GM21576 (cell line): ENCODE data around the gene STMN3.

ENCODE experiments used
- ATAC-seq: cut with Tn5 transposase; IDR thresholded peaks from one replicate; pipeline ENCODE4 v1.9.1; 2021; ENCODE audit warnings: mild to moderate bottlenecking, moderate library complexity; ENCODE audit not compliant: unreplicated experiment

Gene STMN3

GRCh38 chr20:63653041-63653973 is at the start of gene STMN3:
TSS of gene STMN3 (minus strand) at chr20:63653424. CDS start at chr20:63653345, 79 bp downstream.
- no peak for ATAC-seq

DNA sequence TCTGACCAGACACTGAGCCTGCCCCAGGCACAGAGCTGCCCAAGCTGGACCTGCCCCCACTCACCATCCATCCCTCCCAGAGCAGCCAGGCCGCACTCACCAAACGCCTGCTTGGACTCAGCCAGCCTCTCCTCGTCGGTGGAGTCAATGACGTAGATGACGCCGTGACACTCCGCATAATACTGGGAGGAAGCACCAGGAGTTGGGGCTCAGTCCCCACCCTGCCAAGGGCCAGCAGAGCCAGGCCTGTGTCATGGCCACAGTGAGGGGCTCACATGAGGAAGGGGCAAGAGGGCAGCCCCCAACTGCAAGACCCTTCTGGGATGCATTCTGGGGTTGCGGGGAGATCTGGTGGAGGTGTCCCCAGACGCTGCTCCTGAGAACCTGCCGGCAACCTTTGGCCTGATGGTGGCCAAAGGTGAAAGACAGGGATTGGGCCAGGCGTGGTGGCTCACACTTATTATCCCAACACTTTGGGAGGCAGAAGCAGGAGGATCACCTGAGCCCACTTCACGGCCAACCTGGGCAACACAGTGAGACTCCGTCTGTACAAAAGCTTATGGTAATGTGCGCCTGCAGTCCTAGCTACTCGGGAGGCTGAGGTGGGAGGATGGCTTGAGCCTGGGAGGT is 48.9 kb upstream of the STMN3 start:
- ATAC-seq: no peak

- no peak for ATAC-seq
Observed at GRCh38 chr20:63701329-63702035, 48.3 kb upstream of the STMN3 start.

DNA sequence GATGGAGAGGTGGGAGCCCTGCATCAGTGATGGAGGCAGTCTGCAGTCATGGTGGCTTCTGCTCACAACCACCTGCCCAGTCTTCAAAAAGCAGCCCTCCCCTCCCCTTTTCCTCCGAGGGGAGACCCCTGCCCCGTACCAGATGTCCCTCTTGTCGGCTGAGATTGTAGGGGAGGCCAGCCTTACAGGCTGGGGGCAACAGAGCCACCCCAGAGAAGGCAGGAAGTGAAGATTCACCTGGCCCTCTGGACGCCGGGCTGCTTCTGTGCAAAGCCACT is 47.8 kb upstream of the STMN3 start:
- no peak for ATAC-seq

DNA sequence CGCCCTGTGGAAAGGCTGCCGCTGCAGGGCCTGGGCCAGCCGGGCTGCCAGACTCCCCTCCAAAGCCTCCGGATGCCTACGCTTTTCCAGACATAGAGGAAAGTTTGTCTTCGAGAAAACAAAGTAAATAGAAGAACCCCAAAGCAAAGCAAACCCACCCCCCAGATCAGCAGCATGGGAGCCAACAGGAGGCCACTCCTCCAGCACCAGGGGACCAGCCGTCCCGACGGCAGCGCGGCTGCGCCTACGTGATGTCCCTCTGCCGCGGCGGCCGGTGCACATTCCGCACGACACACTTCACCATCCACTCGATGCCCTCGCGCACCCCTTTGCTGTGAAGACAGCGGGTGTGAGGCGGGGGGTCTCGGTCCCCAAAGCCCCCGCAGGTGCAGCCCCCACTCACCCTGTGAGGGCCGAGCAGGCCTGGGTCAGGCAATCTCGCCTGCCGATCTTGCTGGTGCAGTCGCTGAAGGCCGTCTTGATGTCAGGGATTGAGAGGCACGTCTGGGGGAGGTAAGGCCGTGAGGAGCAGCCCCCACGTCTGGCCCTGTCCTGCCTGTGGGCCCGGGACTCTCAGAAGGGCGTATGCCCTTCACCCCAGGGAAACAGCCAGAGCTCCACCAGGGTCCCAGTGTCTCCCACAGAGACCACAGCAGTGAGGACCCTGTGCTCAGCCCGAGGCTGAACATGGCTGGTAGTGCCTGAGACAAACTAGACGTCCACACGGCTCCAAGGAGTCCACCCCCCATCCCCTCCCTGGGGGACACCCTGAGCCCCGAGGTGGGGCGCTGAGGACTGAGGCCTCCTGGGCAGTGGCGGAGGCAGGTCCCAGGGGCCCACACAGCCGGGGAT is 47.2 kb upstream of the STMN3 start:
- no peak for ATAC-seq

DNA sequence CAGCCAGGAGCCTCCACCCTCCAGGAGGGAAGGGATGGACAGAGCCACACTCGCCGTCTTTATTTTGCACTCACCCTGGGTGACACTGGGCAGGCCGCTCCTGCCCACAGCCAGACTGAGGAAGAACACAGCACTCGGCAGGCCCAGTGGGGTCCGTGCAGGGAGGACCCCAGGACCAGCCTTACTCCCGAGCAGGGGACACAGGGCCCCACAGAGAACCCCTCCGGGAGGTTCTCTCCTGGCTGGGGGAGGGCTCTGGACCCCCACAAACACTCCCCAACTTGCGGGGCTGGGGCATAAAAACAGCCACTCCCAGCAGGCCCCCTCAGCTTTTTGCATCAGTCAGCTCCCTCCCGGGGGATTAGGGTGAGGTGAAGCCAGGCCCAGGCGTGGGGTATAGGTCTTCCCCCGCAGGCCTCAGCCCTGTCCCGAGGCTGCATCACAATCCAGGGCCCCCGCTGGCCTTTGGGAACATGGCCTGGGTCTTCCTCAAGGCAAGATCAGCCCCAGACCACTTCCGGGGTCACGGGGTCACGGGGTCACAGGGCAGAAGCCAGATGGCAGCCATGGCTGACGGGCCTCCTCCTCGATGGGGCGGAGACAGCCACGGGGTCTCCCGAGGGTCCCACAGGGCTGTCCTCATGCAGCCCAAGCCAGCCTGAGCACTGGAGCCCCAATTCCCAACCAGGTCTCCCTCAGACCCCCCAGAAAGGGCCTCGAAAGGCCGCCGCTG is 46.4 kb upstream of the STMN3 start:
- ATAC-seq: no peak

GRCh38 chr20:63698739-63699465 is 45.7 kb upstream of the STMN3 start:
- ATAC-seq: no peak

DNA sequence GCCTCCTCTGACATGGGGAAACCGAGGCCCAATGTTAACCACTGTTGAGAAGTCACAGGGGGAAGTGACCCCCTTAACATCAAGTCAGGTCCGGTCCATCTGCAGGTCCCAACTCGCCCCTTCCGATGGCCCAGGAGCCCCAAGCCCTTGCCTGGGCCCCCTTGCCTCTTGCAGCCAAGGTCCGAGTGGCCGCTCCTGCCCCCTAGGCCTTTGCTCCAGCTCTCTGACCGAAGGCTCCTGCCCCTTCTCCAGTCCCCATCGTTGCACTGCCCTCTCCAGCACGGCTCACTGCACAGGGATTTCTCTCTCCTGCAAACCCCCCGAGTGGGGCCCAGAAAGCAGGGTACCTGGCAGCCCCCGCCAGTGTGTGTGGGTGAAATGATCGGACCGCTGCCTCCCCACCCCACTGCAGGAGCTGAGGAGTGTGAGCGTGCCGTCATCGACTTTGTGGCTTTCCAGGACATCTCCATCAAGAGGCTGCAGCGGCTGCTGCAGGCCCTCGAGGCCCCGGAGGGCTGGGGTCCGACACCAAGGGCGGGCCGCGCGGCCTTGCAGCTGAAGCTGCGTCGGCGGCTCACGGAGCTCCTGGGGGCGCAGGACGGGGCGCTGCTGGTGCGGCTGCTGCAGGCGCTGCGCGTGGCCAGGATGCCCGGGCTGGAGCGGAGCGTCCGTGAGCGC is 44.8 kb upstream of the STMN3 start:
- no peak for ATAC-seq

GRCh38 chr20:63697357-63697867 is 44.2 kb upstream of the STMN3 start:
- no peak for ATAC-seq

DNA sequence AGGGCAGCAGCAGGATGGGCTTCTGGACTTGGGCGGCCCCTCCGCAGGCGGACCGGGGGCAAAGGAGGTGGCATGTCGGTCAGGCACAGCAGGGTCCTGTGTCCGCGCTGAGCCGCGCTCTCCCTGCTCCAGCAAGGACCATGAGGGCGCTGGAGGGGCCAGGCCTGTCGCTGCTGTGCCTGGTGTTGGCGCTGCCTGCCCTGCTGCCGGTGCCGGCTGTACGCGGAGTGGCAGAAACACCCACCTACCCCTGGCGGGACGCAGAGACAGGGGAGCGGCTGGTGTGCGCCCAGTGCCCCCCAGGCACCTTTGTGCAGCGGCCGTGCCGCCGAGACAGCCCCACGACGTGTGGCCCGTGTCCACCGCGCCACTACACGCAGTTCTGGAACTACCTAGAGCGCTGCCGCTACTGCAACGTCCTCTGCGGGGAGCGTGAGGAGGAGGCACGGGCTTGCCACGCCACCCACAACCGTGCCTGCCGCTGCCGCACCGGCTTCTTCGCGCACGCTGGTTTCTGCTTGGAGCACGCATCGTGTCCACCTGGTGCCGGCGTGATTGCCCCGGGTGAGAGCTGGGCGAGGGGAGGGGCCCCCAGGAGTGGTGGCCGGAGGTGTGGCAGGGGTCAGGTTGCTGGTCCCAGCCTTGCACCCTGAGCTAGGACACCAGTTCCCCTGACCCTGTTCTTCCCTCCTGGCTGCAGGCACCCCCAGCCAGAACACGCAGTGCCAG is 43.6 kb upstream of the STMN3 start, which contains the start of gene TNFRSF6B:
Gene TNFRSF6B (plus strand): TSS at position 25 of the 729 bp plus-strand sequence. CDS start 116 bp downstream, at position 141.
- no peak for ATAC-seq

GRCh38 chr20:63696306-63696627 is 43.0 kb upstream of the STMN3 start:
- no peak for ATAC-seq

- ATAC-seq: no peak
Observed at GRCh38 chr20:63695424-63696305, 42.4 kb upstream of the STMN3 start.

GRCh38 chr20:63694584-63695423 is 41.6 kb upstream of the STMN3 start:
- ATAC-seq: no peak

DNA sequence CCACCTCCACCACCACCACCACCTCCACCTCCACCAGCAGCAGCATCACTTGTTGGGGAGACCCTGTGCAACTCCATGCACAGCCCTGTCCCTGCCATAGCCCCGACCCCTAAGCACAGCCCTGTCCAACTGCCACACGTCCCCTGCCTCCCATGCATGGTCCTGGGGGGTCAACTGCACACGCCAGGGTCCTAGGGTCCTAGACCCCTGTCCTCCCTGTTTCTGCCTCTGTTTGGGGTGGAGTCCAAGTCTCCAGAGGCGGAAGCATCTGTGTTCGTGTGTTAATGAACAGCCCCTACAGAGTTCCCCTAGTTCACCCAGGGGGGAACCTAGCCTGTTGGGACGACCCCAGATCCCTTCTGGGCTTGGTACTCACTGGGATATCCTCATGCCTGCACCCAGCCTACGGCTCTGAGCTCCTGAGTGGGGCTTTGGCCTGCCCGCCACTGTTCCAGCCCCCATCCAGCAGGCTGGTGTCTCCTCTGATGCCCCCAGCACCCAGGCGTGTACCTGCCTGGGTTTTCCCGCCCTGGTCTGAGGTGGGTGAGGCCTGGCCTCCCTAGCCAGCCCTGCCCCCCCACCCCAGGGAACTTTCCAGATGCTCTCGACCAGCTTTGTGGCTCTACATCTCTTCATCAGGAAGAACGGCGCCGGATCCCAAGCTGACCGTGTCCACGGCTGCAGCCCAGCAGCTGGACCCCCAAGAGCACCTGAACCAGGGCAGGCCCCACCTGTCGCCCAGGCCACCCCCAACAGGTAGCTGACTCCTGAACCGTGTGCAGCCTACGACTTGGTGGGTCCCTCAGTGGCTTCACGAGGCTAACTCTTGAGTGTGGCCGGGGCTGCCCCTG is 40.7 kb upstream of the STMN3 start:
- no peak for ATAC-seq

DNA sequence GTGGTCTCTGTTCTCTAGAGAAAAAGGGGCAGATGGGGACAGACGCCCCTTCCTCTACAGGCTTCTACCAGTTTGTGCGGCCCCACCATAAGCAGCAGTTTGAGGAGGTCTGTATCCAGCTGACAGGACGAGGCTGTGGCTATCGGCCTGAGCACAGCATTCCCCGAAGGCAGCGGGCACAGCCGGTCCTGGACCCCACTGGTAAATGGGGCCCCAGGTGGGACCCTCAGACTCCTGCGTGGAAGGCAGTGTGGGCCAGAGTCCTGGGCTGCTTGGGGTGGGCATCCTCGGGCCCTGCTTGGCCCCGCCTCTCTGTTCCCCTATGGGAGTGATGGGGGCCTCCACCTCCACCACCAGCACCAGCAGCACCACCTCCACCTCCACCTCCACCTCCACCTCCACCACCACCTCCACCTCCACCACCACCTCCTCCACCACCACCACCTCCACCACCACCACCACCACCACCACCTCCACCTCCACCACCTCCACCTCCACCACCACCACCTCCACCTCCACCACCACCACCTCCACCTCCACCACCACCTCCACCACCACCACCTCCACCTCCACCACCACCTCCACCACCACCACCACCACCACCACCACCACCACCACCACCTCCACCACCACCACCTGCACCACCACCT is 40.0 kb upstream of the STMN3 start:
- no peak for ATAC-seq
